Skin epidermis (tissue), 12 donors: Measurements from ENCODE around the gene CCDC80.

Source experiments
- H3K27ac ChIP-seq, 21 experiments: fragments of 200-600 bp; sonication (generic) in 11 of 21; one replicate each; pipeline ENCODE4 v1.5.0; 2020; ENCODE audit warnings: mild to moderate bottlenecking in 3 of 21, inconsistent platforms in 2 of 21, moderate library complexity in 2 of 21
- H3K4me3 ChIP-seq, 7 experiments: fragments of 200-600 bp; sonication (generic) in 2 of 7; one replicate each; pipeline ENCODE4 v1.5.0; 2020; ENCODE audit warnings: inconsistent platforms in 2 of 7, mild to moderate bottlenecking in 2 of 7, moderate library complexity in 1 of 7

Gene CCDC80

GRCh38 chr3:112639455-112640225 lies 1.3 kb downstream of the CCDC80 start:
- Histone ChIP-seq H3K4me3 (peak overlapping the region; percentile 19 to 45 (median 29)), H3K27ac (peak overlapping the region in 18 of 21 experiments; percentile 20 to 87 (median 74))

DNA sequence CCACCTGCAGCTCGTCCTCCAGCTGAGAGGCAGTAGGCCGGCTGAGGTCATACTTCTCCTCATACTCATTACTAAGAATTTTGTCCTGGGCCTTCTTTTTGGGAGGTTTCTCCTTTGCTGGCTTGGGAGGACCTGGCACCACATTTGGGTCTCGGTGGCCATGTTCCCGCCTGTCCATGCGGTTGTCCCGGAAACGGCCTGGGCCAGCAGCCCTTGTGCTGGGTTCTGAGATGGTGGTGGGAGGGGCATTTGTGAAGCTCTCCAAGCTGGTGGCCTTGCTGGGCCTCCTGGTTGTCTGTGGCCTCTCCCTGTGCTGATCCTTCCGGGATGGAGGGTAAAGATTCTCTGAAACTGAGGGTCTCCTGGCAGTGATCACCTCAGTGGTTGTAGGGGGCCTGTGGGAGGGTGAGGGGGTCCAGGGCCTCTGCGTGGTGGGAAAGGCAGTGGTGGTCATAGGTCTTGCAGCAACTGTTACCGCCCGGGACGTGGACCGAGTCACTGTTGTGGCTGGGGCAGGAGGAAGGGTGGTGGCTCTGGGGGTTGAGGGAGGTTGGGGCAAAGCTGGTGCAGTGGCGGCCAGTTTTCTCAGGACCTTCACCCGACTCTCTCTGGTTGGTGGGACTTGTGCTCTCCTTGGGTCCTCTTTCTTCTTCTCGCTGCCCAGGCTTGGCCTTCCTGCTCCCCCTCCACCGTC lies 2.5 kb downstream of the CCDC80 start:
- Histone ChIP-seq H3K27ac (peak overlapping the region in 16 of 21 experiments; percentile 2 to 87 (median 72)), H3K4me3 (peak overlapping the region; percentile 11 to 45 (median 29))

GRCh38 chr3:112637700-112638099 lies 3.2 kb downstream of the CCDC80 start:
- peak overlapping the region; percentile 19 to 45 (median 29) for H3K4me3 ChIP-seq
- H3K27ac ChIP-seq = peak overlapping the region in 14 of 21 experiments; percentile 7 to 87 (median 72)

GRCh38 chr3:112635674-112636073 lies 5.3 kb downstream of the CCDC80 start:
- Histone ChIP-seq H3K4me3 (peak overlapping the region in 5 of 7 experiments; percentile 1 to 45 (median 10)), H3K27ac (peak overlapping the region in 12 of 21 experiments; percentile 5 to 87 (median 64))

- peak overlapping the region in 2 of 7 experiments; percentile 1 to 45 for H3K4me3 ChIP-seq
- peak overlapping the region in 12 of 21 experiments; percentile 0 to 73 (median 36) for H3K27ac ChIP-seq
These were observed 6.0 kb downstream of the CCDC80 start for GRCh38 chr3:112634786-112635541.

GRCh38 chr3:112633757-112634156 lies 7.2 kb downstream of the CCDC80 start:
- peak overlapping the region in 1 of 7 experiments; percentile 45 for H3K4me3 ChIP-seq
- peak overlapping the region in 7 of 21 experiments; percentile 1 to 56 (median 9) for H3K27ac ChIP-seq

DNA sequence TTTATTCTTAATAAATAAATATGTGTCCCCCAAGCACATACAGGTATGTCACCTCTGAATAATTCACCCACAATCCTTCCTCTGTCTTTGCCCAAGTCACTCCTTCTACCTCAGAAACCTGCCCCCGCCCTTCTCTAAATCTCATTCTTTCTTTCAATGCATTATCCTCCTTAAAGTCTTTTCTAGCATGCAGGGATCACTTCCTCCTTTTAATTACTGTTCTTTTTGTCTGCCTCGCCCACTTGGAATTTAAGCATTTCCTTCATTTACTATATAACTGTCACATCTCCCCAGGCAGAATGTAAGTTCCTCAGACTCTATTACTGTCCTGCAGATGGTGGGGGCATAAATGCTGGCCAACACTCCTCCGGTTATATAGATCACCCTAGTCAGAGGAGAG lies 7.8 kb downstream of the CCDC80 start:
- Histone ChIP-seq H3K4me3 (peak overlapping the region in 1 of 7 experiments; percentile 45), H3K27ac (peak overlapping the region in 3 of 21 experiments; percentile 2 to 59 (median 56))

DNA sequence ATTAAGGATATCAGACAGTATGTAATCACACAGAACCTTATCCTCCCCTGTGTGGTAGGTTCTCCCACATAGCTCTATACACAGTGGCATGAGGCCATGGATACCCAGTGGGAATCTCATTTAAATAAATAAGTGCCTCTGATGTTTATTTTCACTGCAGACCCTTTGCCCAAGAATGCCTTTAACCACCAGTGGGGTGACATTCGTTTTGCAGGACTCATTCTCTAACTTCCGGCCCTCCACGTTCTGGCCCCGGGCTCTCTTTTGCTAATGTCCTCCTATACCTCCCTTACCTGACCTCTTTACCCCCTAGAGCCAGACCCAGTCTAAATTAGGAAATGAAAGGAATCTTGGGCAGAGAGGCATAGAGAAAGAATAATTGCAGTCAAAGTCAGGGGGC lies 8.3 kb downstream of the CCDC80 start:
- peak overlapping the region in 7 of 21 experiments; percentile 0 to 59 (median 3) for H3K27ac ChIP-seq
- H3K4me3 ChIP-seq = peak overlapping the region in 1 of 7 experiments; percentile 45

GRCh38 chr3:112631257-112631656 lies 9.7 kb downstream of the CCDC80 start:
- peak overlapping the region in 1 of 7 experiments; percentile 4 for H3K4me3 ChIP-seq
- H3K27ac ChIP-seq = peak overlapping the region in 1 of 21 experiments; percentile 14

DNA sequence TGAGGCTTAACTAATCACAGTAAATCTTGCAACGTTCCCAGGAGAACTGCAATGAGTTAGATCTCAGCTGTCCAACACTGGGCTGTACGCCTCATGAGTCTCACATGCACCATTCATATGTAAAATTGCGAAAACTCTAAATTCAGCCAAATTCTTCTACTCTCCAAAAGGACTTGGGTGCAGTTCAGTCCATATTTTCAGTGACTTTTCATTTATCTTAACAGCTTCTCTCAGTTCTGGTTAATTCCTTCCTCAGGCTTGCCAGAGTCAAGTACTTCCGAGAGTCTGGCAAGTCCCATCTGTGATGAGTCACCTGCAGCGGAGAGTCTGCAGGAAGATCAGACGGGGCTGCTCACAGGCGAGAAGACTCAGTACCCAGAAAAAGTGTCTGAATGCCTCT lies 11.5 kb downstream of the CCDC80 start:
- peak overlapping the region in 1 of 21 experiments; percentile 26 for H3K27ac ChIP-seq

DNA sequence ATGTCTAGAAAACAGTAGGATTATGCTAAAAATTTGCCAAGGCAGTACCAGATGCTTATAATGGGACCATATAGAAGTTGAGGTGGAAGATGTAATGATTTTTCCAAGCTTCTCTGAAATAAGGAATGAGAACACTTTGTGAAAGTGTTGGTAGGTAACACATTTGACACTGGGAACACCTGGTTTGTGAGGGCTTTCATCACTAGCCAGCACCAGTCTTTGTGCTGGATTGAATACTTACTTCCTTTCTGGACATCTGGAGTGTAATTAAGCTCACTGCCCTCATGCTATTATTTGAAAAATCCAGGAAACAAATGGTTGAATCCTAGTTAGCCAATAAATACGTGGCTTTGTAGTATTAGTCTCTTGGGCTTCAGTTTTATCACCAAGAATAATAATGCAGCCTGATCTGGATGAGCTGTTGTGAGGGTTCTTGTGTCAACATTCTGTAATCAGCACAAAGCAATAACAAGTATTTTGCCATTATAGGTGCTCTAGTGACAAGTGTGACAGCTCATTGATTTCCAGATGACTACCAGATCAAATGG lies 12.9 kb downstream of the CCDC80 start:
- H3K27ac ChIP-seq = peak overlapping the region in 6 of 21 experiments; percentile 27 to 69 (median 44)
- no peak overlapping the region for H3K4me3 ChIP-seq

More for the DNA sequence above, 11.5 kb downstream of the CCDC80 start:
- H3K4me3 ChIP-seq = no peak overlapping the region

DNA sequence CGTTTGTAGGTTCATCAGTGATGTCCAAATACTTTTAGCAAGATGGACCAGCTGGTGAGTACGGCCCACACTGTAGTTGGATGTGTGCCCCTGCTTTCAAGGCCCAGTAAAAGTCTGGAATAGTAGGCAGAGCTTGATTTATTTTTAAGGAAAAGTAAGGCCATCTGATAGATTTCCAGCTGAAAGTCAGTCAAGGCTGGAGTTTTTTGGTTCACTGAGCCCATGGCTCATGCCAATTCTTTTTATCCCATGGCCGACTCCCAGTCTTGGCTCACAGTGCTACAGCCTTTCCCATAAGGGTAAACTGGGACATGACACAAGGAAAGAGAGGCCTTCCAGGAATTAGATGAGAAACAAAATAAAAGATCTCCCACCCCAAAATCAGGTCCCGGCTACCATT lies 13.5 kb downstream of the CCDC80 start:
- peak overlapping the region in 4 of 21 experiments; percentile 27 to 56 (median 44) for H3K27ac ChIP-seq

GRCh38 chr3:112623717-112624116 lies 17.2 kb downstream of the CCDC80 start:
- Histone ChIP-seq H3K4me3 (no peak overlapping the region), H3K27ac (no peak overlapping the region)

More for the DNA sequence above, 13.5 kb downstream of the CCDC80 start:
- H3K4me3 ChIP-seq = no peak overlapping the region

GRCh38 chr3:112623213-112623612 lies 17.7 kb downstream of the CCDC80 start:
- Histone ChIP-seq H3K27ac (no peak overlapping the region), H3K4me3 (no peak overlapping the region)

DNA sequence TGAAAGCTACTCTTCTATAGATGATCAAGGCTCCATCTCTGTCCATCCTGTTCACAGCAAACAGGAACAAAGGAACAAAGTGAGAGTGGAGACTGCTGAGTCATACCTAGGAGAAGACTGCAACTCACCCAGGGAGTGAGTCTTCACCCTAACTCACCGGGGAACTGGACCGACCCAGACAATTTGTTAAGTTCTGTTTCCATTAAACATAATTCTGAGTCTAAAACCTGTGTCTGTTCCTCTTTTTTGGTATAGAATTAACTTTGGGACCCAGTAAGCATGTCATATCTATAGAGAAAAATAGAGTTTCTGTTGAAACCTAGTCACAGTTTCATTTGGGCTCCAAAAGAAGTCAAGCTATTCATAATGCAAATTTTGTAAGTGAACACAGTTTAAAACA lies 21.6 kb downstream of the CCDC80 start:
- no peak overlapping the region for H3K27ac ChIP-seq

GRCh38 chr3:112617285-112617684 lies 23.7 kb downstream of the CCDC80 start:
- Histone ChIP-seq H3K4me3 (no peak overlapping the region), H3K27ac (no peak overlapping the region)

More for the DNA sequence above, 21.6 kb downstream of the CCDC80 start:
- no peak overlapping the region for H3K4me3 ChIP-seq

- no peak overlapping the region for H3K27ac ChIP-seq
These were observed 24.8 kb downstream of the CCDC80 start for GRCh38 chr3:112615989-112616731.

DNA sequence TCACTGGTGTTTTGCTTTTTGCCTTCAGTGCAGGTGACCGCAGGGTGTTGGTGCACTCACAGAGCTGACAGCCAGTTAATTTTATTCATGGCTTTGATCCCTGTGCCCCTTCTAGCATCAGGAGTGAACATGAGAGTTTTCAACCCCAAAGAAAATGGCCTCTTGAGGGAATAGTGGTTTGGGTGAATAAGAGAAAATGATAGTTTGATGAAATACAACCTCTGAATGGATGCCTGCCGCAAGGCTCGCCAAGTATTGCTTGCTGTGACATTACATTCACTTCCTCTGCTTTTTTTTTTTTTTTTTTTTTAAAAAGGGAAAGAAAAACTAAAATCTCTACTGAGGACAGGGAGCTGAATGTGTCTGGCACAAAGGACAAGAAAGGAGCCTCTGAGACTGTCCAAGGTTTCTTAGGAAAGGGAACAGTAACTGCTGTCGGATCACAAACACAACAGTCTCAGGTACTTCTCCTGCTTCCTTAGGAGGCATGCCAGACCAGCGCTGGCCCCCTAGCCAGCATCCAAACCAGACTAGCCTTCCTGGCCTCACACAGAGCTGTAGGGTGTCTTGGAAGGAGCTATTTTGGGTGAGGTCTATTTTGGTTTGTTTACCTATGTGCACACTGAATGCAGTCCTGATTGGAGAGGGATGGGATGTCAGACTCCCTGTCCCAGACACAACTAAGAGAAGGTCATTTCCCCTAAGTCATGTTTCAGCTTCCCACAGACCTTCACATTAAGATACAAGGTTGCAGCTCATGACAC lies 29.0 kb downstream of the CCDC80 start:
- H3K4me3 ChIP-seq = no peak overlapping the region
- no peak overlapping the region for H3K27ac ChIP-seq

More at GRCh38 chr3:112615989-112616731, 24.8 kb downstream of the CCDC80 start:
- H3K4me3 ChIP-seq = no peak overlapping the region
